Liver (tissue), 9 donors: Measurements from ENCODE around the gene CAMK1D. TPM values are rescaled to one million over a fixed set of nuclear protein-coding genes. Genes with fewer than 3 reads are reported as not detected.

Experiments used
- DNase-seq: peaks from one replicate; pipeline ENCODE4 v3.0.0-alpha.2; 2017; ENCODE audit warnings: low spot score
- H3K27ac ChIP-seq, 2 donors: one replicate each; pipeline ENCODE4 v1.7.0; 2013; ENCODE audit warnings: inconsistent platforms in 2 of 2, low read length in 2 of 2, control low read depth in 1 of 2, low read depth in 1 of 2, mild to moderate bottlenecking in 1 of 2
- H3K27me3 ChIP-seq, 4 donors: one replicate each; pipeline versions ENCODE4 v1.6.1 to v1.7.0; 2013; ENCODE audit warnings: low read length in 3 of 4, inconsistent platforms in 1 of 4, mild to moderate bottlenecking in 1 of 4, moderate library complexity in 1 of 4; ENCODE audit not compliant: control insufficient read depth in 4 of 4, insufficient read depth in 4 of 4
- H3K36me3 ChIP-seq, 4 donors: one replicate each; pipeline versions ENCODE4 v1.6.1 to v1.7.0; 2013; ENCODE audit warnings: low read length in 3 of 4, mild to moderate bottlenecking in 3 of 4, low read depth in 1 of 4, moderate library complexity in 1 of 4; ENCODE audit not compliant: control insufficient read depth in 4 of 4, insufficient read depth in 3 of 4
- H3K4me1 ChIP-seq, 4 donors: one replicate each; pipeline versions ENCODE4 v1.6.1 to v1.7.0; 2013; ENCODE audit warnings: low read length in 3 of 4, mild to moderate bottlenecking in 3 of 4, moderate library complexity in 1 of 4; ENCODE audit not compliant: control insufficient read depth in 4 of 4, insufficient read depth in 4 of 4
- H3K4me3 ChIP-seq, 3 donors: one replicate each; pipeline versions ENCODE4 v1.6.1 to v1.7.0; 2013; ENCODE audit warnings: low read length in 3 of 3, control low read depth in 1 of 3, low read depth in 1 of 3, mild to moderate bottlenecking in 1 of 3
- H3K9ac ChIP-seq, 2 donors: one replicate each; pipeline ENCODE4 v1.7.0; 2013; ENCODE audit warnings: low read length in 2 of 2, mild to moderate bottlenecking in 2 of 2, moderate library complexity in 2 of 2, control low read depth in 1 of 2, low read depth in 1 of 2
- H3K9me3 ChIP-seq, 4 donors: one replicate each; pipeline versions ENCODE4 v1.6.1 to v1.7.0; 2013; ENCODE audit warnings: low read length in 3 of 4; ENCODE audit not compliant: control insufficient read depth in 4 of 4
- ATF3 ChIP-seq: IDR thresholded peaks from 2 replicates; pipeline ENCODE4 v1.6.1; 2016; ENCODE audit warnings: antibody characterized with exemption
- CTCF ChIP-seq: fragments of 150-350 bp; IDR thresholded peaks from 2 replicates; pipeline ENCODE4 v1.5.1; 2017; ENCODE audit warnings: improper control_type of control experiment, low read depth, low read length; ENCODE audit not compliant: missing input control
- EGR1 ChIP-seq, 2 donors: IDR thresholded peaks; 2 replicates each; pipeline ENCODE4 v1.6.1; 2016 to 2018; ENCODE audit warnings: antibody characterized with exemption in 2 of 2, low read depth in 2 of 2
- FOXA1 ChIP-seq: IDR thresholded peaks from 2 replicates; pipeline ENCODE4 v1.6.1; 2016; ENCODE audit warnings: antibody characterized with exemption
- FOXA2 ChIP-seq: IDR thresholded peaks from 2 replicates; pipeline ENCODE4 v1.6.1; 2016; ENCODE audit warnings: antibody characterized with exemption
- GABPA ChIP-seq, 2 donors: IDR thresholded peaks in 1 of 2; conservative IDR thresholded peaks in 1 of 2; 2 replicates each; pipeline ENCODE4 v1.6.1; 2016; ENCODE audit warnings: antibody characterized with exemption in 2 of 2, mild to moderate bottlenecking in 1 of 2, moderate library complexity in 1 of 2
- HNF4A ChIP-seq, 2 donors: conservative IDR thresholded peaks; 2 replicates each; pipeline ENCODE4 v1.6.1; 2016; ENCODE audit warnings: antibody characterized with exemption in 2 of 2, mild to moderate bottlenecking in 2 of 2
- HNF4G ChIP-seq: IDR thresholded peaks from 2 replicates; pipeline ENCODE4 v1.6.1; 2016; ENCODE audit warnings: antibody characterized with exemption
- JUND ChIP-seq, 2 donors: IDR thresholded peaks; 2 replicates each; pipeline ENCODE4 v1.6.1; 2016; ENCODE audit warnings: antibody characterized with exemption in 2 of 2
- MAX ChIP-seq: IDR thresholded peaks from 2 replicates; pipeline ENCODE4 v1.6.1; 2016; ENCODE audit warnings: antibody characterized with exemption
- NR2F2 ChIP-seq: IDR thresholded peaks from 2 replicates; pipeline ENCODE4 v1.6.1; 2016; ENCODE audit warnings: antibody characterized with exemption
- RAD21 ChIP-seq, 2 donors: IDR thresholded peaks; 2 replicates each; pipeline ENCODE4 v1.6.1; 2016; ENCODE audit warnings: antibody characterized with exemption in 2 of 2, mild to moderate bottlenecking in 2 of 2
- RXRA ChIP-seq, 2 donors: IDR thresholded peaks; 2 replicates each; pipeline ENCODE4 v1.6.1; 2017 to 2018; ENCODE audit warnings: antibody characterized with exemption in 2 of 2, mild to moderate bottlenecking in 1 of 2
- SP1 ChIP-seq: IDR thresholded peaks from 2 replicates; pipeline ENCODE4 v1.6.1; 2018; ENCODE audit warnings: antibody characterized with exemption, mild to moderate bottlenecking
- TAF1 ChIP-seq: conservative IDR thresholded peaks from 2 replicates; pipeline ENCODE4 v1.6.1; 2016; ENCODE audit warnings: antibody characterized with exemption, mild to moderate bottlenecking
- YY1 ChIP-seq: IDR thresholded peaks from 2 replicates; pipeline ENCODE4 v1.6.1; 2016; ENCODE audit warnings: antibody characterized with exemption, mild to moderate bottlenecking
- polyA plus RNA-seq, 2 donors: library from polyadenylated mRNA; stranded (reverse) in 1 of 2; unstranded in 1 of 2; fragments of 200-250 nt in 1 of 2; fragments of >200 nt in 1 of 2; fragmentation: Nextera tagmentation in 1 of 2; extraction: Ambion mirVana in 1 of 2; gene quantifications; one replicate each; pipeline versions ENCODE4 v1.2.1 to v1.2.3, GENCODE V29; 2013 to 2015
- total RNA-seq, 2 donors: library from RNA; depleted of rRNA; stranded (reverse); fragments of >200 nt; gene quantifications; one replicate each; pipeline ENCODE4 v1.2.3, GENCODE V29; 2014
- TF ChIP-seq, protein P1 (sequence below): IDR thresholded peaks from 2 replicates; pipeline ENCODE4 v1.6.1; 2016; ENCODE audit warnings: antibody characterized with exemption
- TF ChIP-seq, protein P2 (sequence below): IDR thresholded peaks from 2 replicates; pipeline ENCODE4 v1.6.1; 2016; ENCODE audit warnings: antibody characterized with exemption, mild to moderate bottlenecking
- donor health status: healthy.
- donor health status: healthy.
- donor health status: healthy.
- donor health status: healthy.
- donor health status: healthy.

CAMK1D gene
- total and polyA plus RNA-seq, 4 donors = 2.7 to 10.1 (median 4.2) TPM

DNA sequence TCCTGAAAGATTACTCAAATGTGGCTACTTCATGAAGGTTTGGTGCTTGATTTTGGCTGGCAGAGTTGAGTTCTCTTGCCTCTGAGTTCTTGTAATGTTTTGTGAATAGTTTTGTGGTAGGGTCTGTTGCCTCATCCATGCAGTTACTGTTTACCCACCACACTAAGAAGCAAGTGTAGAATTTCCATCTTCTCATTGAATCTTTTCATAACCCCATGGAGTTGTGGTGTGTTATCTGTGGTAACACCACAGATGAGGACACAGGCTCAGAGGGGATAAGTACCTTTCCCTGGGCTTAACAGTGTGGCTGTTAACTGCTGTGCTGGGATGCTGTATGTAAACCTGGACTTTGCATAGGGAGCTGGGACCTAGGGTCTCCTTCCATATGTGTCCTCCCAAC, 186.3 kb downstream of the CAMK1D start:
- Histone ChIP-seq H3K27ac (no peak overlapping the region), H3K4me3 (no peak overlapping the region), H3K36me3 (no peaks in the 10 kb centered on the region), H3K27me3 (no peaks in the 10 kb centered on the region), H3K4me1 (peaks cover 8 to 41% (median 28%) of the 10 kb centered on the region in 4 donors), H3K9ac (no peak overlapping the region), H3K9me3 (no peaks in the 10 kb centered on the region)
- DNase-seq = no peak
- TF ChIP-seq ATF3 (no peak), YY1 (no peak), HNF4A (conservative IDR thresholded peaks at IDR 0.05) (no peak), SP1 (no peak), NR2F2 (no peak), RAD21 (IDR thresholded peaks at IDR 0.05) (no peak), CTCF (no peak), MAX (no peak), GABPA (IDR thresholded peaks at IDR 0.05 in 1 of 2, conservative IDR thresholded peaks at IDR 0.05 in 1 of 2) (no peak), JUND (IDR thresholded peaks at IDR 0.05) (no peak), RXRA (IDR thresholded peaks at IDR 0.05) (no peak), HNF4G (no peak), FOXA2 (no peak), TAF1 (no peak), FOXA1 (no peak), EGR1 (IDR thresholded peaks at IDR 0.05; ENCODE audit: low read depth in 2 of 2) (no peak)
- TF ChIP-seq, protein P1, sequence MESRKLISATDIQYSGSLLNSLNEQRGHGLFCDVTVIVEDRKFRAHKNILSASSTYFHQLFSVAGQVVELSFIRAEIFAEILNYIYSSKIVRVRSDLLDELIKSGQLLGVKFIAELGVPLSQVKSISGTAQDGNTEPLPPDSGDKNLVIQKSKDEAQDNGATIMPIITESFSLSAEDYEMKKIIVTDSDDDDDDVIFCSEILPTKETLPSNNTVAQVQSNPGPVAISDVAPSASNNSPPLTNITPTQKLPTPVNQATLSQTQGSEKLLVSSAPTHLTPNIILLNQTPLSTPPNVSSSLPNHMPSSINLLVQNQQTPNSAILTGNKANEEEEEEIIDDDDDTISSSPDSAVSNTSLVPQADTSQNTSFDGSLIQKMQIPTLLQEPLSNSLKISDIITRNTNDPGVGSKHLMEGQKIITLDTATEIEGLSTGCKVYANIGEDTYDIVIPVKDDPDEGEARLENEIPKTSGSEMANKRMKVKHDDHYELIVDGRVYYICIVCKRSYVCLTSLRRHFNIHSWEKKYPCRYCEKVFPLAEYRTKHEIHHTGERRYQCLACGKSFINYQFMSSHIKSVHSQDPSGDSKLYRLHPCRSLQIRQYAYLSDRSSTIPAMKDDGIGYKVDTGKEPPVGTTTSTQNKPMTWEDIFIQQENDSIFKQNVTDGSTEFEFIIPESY = no peak
- TF ChIP-seq, protein P2, sequence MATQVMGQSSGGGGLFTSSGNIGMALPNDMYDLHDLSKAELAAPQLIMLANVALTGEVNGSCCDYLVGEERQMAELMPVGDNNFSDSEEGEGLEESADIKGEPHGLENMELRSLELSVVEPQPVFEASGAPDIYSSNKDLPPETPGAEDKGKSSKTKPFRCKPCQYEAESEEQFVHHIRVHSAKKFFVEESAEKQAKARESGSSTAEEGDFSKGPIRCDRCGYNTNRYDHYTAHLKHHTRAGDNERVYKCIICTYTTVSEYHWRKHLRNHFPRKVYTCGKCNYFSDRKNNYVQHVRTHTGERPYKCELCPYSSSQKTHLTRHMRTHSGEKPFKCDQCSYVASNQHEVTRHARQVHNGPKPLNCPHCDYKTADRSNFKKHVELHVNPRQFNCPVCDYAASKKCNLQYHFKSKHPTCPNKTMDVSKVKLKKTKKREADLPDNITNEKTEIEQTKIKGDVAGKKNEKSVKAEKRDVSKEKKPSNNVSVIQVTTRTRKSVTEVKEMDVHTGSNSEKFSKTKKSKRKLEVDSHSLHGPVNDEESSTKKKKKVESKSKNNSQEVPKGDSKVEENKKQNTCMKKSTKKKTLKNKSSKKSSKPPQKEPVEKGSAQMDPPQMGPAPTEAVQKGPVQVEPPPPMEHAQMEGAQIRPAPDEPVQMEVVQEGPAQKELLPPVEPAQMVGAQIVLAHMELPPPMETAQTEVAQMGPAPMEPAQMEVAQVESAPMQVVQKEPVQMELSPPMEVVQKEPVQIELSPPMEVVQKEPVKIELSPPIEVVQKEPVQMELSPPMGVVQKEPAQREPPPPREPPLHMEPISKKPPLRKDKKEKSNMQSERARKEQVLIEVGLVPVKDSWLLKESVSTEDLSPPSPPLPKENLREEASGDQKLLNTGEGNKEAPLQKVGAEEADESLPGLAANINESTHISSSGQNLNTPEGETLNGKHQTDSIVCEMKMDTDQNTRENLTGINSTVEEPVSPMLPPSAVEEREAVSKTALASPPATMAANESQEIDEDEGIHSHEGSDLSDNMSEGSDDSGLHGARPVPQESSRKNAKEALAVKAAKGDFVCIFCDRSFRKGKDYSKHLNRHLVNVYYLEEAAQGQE = no peak
